Tibial artery (tissue), 4 donors: ENCODE data around the gene CARM1.
A peak's percentile ranks its signal among the peaks of the same experiment; 100 is the strongest.
"Not testable (repeated sequence)": the region's sequence is repeated elsewhere in the genome, so short reads cannot be mapped to it uniquely, and the experiment has no call there.

Experiments used
- DNase-seq, 2 donors: peaks; one replicate each; pipeline ENCODE4 v3.0.0-alpha.2; 2019
- H3K27ac ChIP-seq, 2 donors: fragments of 200-600 bp; sonication (generic) in 1 of 2; 1 replicate in 1 of 2; 2 replicates in 1 of 2; pipeline ENCODE4 v1.5.1; 2018 to 2019; ENCODE audit warnings: mild to moderate bottlenecking in 1 of 2
- H3K27me3 ChIP-seq, 2 donors: fragments of 200-600 bp; sonication (generic) in 1 of 2; one replicate each; pipeline versions ENCODE4 v1.5.1 to v1.6.0; 2016 to 2019
- H3K36me3 ChIP-seq, 3 donors: fragments of 200-600 bp; sonication (generic) in 2 of 3; one replicate each; pipeline ENCODE4 v1.5.1; 2016 to 2019; ENCODE audit warnings: mild to moderate bottlenecking in 2 of 3
- H3K4me1 ChIP-seq, 4 donors: fragments of 200-600 bp; sonication (generic) in 2 of 4; 1 replicate in 3 of 4; 2 replicates in 1 of 4; pipeline ENCODE4 v1.5.1; 2016 to 2019
- H3K4me3 ChIP-seq, 2 donors: fragments of 200-600 bp; sonication (generic) in 1 of 2; 1 replicate in 1 of 2; 2 replicates in 1 of 2; pipeline ENCODE4 v1.5.1; 2018 to 2019; ENCODE audit warnings: mild to moderate bottlenecking in 2 of 2
- H3K9me3 ChIP-seq, 3 donors: fragments of 200-600 bp; sonication (generic) in 1 of 3; one replicate each; pipeline ENCODE4 v1.5.1; 2016 to 2019
- CTCF ChIP-seq, 2 experiments: fragments of 200-600 bp in 1 of 2; fragments of 450-650 bp in 1 of 2; IDR thresholded peaks; one replicate each; pipeline ENCODE4 v1.5.1; 2017 to 2019; ENCODE audit warnings: antibody characterized with exemption in 2 of 2, mild to moderate bottlenecking in 1 of 2, moderate library complexity in 1 of 2
- intact Hi-C: fragments of 100-400 bp; cut with DNase I; formaldehyde crosslinking; loops from one replicate; pipeline ENCODE4 v1.15.0; 2023; ENCODE audit warnings: low total_unique reads

Gene CARM1

GRCh38 chr19:10936661-10937084 lies 65.3 kb downstream of the CARM1 start:
- no peaks in the 10 kb centered on the region for H3K9me3 ChIP-seq
- peak; percentile 44 to 53 for TF ChIP-seq CTCF (IDR thresholded peaks at IDR 0.05)
- no peak overlapping the region for H3K4me3 ChIP-seq
- H3K36me3 ChIP-seq = peaks cover 0 to 17% (median 13%) of the 10 kb centered on the region in 3 donors
- intact Hi-C loops = loop anchor here (5.0 kb wide), 1 partner anchor 196 kb away; no protein-coding TSS in a partner anchor
- H3K27ac ChIP-seq = no peak overlapping the region
- DNase-seq = no peak
- no peaks in the 10 kb centered on the region for H3K27me3 ChIP-seq
- peaks cover 0 to 7% (median 2%) of the 10 kb centered on the region in 4 donors for H3K4me1 ChIP-seq

- H3K4me1 ChIP-seq, intact Hi-C loops, H3K4me3 ChIP-seq, H3K9me3 ChIP-seq, H3K27me3 ChIP-seq, DNase-seq, H3K36me3 ChIP-seq, H3K27ac ChIP-seq: not testable (repeated sequence)
Measured at GRCh38 chr19:10941649-10942048, 70.3 kb downstream of the CARM1 start.

- H3K9me3 ChIP-seq, intact Hi-C loops, H3K36me3 ChIP-seq, H3K4me1 ChIP-seq, DNase-seq, H3K4me3 ChIP-seq, H3K27me3 ChIP-seq, H3K27ac ChIP-seq: not testable (repeated sequence)
Measured at GRCh38 chr19:10943412-10943811, 72.1 kb downstream of the CARM1 start.

- no peak for DNase-seq
- intact Hi-C loops = no loop called here
- no peaks in the 10 kb centered on the region for H3K36me3 ChIP-seq
- H3K4me3 ChIP-seq = no peak overlapping the region
- no peaks in the 10 kb centered on the region for H3K9me3 ChIP-seq
- no peak overlapping the region for H3K27ac ChIP-seq
- no peak for TF ChIP-seq CTCF (IDR thresholded peaks at IDR 0.05)
- H3K4me1 ChIP-seq = peaks cover 0 to 5% (median 0%) of the 10 kb centered on the region in 4 donors
- no peaks in the 10 kb centered on the region for H3K27me3 ChIP-seq
Measured at GRCh38 chr19:10945264-10945663, 73.9 kb downstream of the CARM1 start.

- H3K9me3 ChIP-seq = no peaks in the 10 kb centered on the region
- DNase-seq = no peak
- H3K4me1 ChIP-seq = peaks cover 0 to 4% (median 0%) of the 10 kb centered on the region in 4 donors
- TF ChIP-seq CTCF (IDR thresholded peaks at IDR 0.05) = no peak
- H3K27me3 ChIP-seq = no peaks in the 10 kb centered on the region
- intact Hi-C loops = no loop called here
- H3K4me3 ChIP-seq = no peak overlapping the region
- no peak overlapping the region for H3K27ac ChIP-seq
- H3K36me3 ChIP-seq = no peaks in the 10 kb centered on the region
Measured at GRCh38 chr19:10946958-10947657, 75.8 kb downstream of the CARM1 start.

- Histone ChIP-seq H3K36me3 (no peaks in the 10 kb centered on the region), H3K27ac (no peak overlapping the region), H3K27me3 (no peaks in the 10 kb centered on the region), H3K9me3 (no peaks in the 10 kb centered on the region), H3K4me3 (no peak overlapping the region), H3K4me1 (no peaks in the 10 kb centered on the region)
- no peak for DNase-seq
- TF ChIP-seq CTCF (IDR thresholded peaks at IDR 0.05) = no peak
- intact Hi-C loops = no loop called here
Measured at GRCh38 chr19:10952809-10953208, 81.5 kb downstream of the CARM1 start.

- Histone ChIP-seq H3K27ac (peak overlapping the region in 1 of 2 donors; percentile 86), H3K4me3 (peak overlapping the region in 1 of 2 donors; percentile 84), H3K4me1 (peaks cover 0 to 27% (median 19%) of the 10 kb centered on the region in 4 donors)
- H3K27me3 ChIP-seq, intact Hi-C loops, H3K9me3 ChIP-seq, H3K36me3 ChIP-seq, DNase-seq: not testable (repeated sequence)
Measured at GRCh38 chr19:10959277-10959968, 88.1 kb downstream of the CARM1 start.
